ENCODE measurements around the gene COL8A2. TPM values are rescaled to one million over a fixed set of nuclear protein-coding genes. Genes with fewer than 3 reads are reported as not detected.
"Not testable (repeated sequence)": the region's sequence is repeated elsewhere in the genome, so short reads cannot be mapped to it uniquely, and the experiment has no call there.

COL8A2 gene
- total RNA-seq, 1 donor from 2014 or later: 1.2 TPM

DNA sequence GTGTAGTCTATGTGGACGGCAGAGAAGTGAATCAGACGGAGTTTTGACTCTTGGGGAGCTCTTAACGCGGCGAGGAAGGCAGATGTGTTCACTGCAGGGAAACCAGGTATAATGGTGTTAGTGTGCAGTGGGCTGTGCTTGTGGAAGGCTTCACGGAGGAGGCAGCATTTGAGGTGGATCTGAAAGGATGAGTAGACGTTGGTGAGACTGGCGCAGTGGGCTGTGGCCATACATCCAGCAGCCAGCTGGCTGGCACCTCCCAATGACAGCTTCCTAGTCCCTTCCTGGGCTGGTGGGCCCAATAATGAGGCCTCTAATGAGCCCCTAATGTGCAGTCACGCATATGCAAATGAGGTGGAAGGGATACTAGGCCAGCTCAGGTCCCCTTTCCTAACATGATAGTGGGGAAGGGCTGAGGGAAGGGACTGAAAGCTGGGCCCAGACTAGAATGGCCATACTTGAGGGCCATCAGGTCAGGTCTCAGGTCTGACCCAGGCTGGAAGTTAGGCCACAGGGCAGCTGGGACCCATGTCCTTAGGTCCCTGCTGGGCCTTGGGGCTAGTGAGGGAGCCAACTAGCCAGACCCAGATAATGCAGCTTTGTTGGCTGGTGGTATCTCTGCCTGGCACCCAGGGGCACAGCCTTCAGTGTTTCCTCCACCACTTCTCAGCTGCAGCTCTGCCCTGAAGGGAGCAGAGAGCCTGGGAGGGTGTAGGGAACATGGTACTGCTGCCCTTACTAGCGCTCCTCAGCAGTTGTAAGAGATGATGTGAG lies 34.8 kb upstream of the COL8A2 start:
- intact Hi-C loops (cut with micrococcal nuclease): no loop called here

DNA sequence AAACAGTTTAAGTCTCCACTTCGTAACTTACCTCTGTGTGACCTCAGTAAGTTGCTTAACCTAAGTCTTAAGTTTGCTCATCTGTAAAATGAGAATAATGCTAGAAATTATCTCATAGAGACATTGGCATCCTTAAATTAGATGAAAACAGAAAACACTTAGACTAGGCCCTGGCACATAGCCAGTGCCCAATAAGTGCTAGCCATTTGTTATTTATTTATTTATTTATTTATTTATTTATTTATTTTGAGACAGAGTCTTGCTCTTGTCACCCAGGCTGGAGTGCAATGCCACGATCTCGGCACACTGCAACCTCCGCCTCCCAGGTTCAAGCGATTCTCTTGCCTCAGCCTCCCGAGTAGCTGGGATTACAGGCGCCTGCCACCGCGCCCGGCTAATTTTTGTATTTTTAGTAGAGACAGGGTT lies 33.8 kb upstream of the COL8A2 start:
- H3K27me3 ChIP-seq (ENCODE audit: low read depth); intact Hi-C loops (cut with micrococcal nuclease); H3K9me3 ChIP-seq (replicated peaks); H3K36me3 ChIP-seq; DNase-seq: not testable (repeated sequence)
- peak overlapping the region; percentile 100 for H3K27ac ChIP-seq (replicated peaks)
- H3K4me1 ChIP-seq: peaks cover 90% of the 10 kb centered on the region
- peak overlapping the region; percentile 100 for H3K4me3 ChIP-seq

More for the DNA sequence above, 34.8 kb upstream of the COL8A2 start:
- Histone ChIP-seq H3K36me3 (peaks cover 5% of the 10 kb centered on the region), H3K27ac (replicated peaks) (peak overlapping the region; percentile 100), H3K27me3 (ENCODE audit: low read depth) (no peaks in the 10 kb centered on the region), H3K4me1 (peaks cover 94% of the 10 kb centered on the region), H3K9me3 (replicated peaks) (no peaks in the 10 kb centered on the region), H3K4me3 (peak overlapping the region; percentile 100)
- TF ChIP-seq, protein P1, sequence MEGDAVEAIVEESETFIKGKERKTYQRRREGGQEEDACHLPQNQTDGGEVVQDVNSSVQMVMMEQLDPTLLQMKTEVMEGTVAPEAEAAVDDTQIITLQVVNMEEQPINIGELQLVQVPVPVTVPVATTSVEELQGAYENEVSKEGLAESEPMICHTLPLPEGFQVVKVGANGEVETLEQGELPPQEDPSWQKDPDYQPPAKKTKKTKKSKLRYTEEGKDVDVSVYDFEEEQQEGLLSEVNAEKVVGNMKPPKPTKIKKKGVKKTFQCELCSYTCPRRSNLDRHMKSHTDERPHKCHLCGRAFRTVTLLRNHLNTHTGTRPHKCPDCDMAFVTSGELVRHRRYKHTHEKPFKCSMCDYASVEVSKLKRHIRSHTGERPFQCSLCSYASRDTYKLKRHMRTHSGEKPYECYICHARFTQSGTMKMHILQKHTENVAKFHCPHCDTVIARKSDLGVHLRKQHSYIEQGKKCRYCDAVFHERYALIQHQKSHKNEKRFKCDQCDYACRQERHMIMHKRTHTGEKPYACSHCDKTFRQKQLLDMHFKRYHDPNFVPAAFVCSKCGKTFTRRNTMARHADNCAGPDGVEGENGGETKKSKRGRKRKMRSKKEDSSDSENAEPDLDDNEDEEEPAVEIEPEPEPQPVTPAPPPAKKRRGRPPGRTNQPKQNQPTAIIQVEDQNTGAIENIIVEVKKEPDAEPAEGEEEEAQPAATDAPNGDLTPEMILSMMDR (IDR thresholded peaks at IDR 0.05; ENCODE audit: borderline replicate concordance): no peak
- DNase-seq: no peak

DNA sequence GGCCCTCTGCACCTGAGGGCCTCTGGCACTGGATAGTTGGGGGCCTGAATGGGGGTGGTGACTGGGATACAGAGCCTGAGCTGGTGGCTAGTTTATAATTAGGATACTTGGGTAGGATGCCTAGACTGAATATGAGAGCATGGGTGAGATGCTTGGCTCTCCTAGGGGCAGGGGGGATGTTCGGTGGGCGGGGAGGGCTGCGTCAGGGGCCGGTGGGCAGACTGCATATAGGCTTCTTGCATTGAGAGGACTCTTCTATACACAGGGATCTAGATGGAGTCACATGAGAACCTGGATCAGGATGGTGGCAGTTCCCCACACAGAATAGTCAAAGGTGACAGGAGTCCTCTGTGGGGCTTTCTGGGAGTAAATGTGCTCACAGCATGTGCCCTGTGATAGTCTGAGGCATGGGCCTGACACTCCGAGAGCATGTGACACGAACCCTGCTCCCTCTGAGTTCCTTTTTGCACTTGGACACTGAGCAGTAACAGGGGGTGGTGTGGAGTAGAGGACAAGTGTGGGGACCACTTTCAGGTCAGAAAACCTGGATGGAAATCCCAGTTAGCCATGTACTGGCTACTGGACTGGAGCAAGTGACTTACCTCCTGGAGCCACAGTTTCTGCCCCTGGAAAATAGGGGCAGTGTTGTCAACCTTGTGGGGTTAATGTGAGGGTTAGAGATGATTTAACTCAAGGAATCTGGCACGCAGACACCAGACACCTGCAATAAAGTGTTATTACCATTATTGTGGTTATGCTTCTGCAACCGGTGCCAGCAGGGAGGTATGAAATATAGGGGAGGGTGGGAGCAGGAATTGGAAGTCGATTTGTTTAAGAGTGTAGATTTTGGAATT lies 33.2 kb upstream of the COL8A2 start:
- H3K27me3 ChIP-seq (ENCODE audit: low read depth): no peaks in the 10 kb centered on the region
- peak overlapping the region; percentile 100 for H3K4me3 ChIP-seq
- TF ChIP-seq, protein P1 (IDR thresholded peaks at IDR 0.05; ENCODE audit: borderline replicate concordance): no peak
- intact Hi-C loops (cut with micrococcal nuclease): no loop called here
- peaks cover 5% of the 10 kb centered on the region for H3K36me3 ChIP-seq
- H3K4me1 ChIP-seq: peaks cover 87% of the 10 kb centered on the region
- H3K9me3 ChIP-seq (replicated peaks): no peaks in the 10 kb centered on the region
- no peak for DNase-seq
- H3K27ac ChIP-seq (replicated peaks): peak overlapping the region; percentile 100

DNA sequence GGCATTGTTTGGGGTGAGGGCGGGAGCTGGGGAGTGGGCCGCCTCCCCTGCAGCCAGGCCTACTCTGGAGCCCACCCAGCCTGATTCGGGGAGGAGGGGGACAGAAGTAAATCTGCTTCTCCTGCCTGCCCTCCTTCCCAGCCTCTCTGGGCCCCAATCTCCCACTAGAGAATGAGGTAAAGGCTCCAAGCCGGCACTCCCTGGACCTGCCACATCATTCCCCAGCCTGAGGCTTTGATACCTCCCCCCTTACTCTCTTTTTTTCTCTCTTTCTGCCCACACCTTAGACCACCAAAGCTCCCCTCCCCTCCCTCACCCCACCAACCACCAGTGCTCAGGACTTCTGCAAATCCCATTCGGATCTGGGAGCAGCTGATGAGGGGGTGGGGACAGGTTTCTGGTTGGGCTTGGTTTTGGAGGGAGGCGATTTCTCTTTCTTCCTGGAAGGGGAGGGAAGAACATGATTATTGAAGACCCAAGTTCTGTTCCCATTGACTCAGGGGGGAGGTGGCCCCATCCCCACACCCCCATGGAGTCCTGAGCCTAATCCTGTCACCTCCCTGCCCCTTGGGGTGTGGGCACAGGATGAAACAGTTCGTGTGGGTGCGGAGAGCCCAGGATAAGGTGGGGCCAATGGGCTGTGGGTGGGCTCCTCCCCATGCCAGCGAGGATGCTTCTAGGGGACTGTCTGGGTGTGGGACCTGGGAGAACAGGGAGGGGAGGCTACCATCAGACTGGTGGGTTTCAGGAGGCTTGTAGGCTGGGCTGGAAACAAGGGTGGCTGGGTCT lies 32.3 kb upstream of the COL8A2 start:
- TF ChIP-seq, protein P1 (IDR thresholded peaks at IDR 0.05; ENCODE audit: borderline replicate concordance): no peak
- intact Hi-C loops (cut with micrococcal nuclease): no loop called here
- no peak for DNase-seq
- Histone ChIP-seq H3K27ac (replicated peaks) (peak overlapping the region; percentile 100), H3K9me3 (replicated peaks) (no peaks in the 10 kb centered on the region), H3K36me3 (peaks cover 5% of the 10 kb centered on the region), H3K4me1 (peaks cover 87% of the 10 kb centered on the region), H3K4me3 (peak overlapping the region; percentile 100), H3K27me3 (ENCODE audit: low read depth) (no peaks in the 10 kb centered on the region)

DNA sequence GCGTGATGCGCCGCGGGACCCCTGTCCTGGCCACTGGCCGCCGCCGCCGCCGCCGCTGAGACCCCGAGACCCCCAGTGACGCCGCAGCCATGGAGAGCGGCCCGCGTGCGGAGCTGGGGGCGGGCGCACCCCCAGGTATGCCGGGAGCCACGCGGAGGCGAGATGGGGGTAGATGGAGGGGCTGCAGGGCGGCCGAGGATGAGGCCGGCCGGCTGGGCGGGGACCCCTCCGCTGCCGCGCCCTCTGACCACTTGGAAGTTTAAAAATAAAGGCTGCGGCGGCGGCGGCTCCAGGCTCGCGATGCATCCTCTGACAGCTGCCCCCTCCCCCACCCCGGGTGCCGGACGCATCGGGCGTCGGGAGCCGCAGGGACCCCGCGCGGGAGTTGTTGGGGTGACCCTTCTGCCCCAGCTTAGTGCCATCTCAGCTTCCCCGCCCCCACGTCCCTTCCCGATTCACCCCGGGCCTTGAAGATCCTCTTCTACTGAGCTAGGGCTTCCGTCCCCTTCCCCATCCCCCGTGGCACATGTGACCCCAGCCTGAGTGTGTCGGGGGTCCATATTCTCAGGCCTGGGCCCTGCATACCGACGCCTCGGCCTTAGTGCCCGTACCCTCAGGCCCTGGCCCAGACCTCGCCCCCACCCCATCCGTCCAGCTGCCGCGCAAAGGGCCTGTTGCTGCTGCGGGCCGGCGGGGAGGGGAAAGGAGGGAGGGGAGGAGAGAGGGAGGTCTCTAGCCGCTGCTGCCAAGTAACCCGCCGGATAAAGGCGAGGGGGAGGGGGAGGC lies 31.5 kb upstream of the COL8A2 start:
- Histone ChIP-seq H3K27me3 (ENCODE audit: low read depth) (no peaks in the 10 kb centered on the region), H3K4me3 (peak overlapping the region; percentile 100), H3K9me3 (replicated peaks) (no peaks in the 10 kb centered on the region), H3K27ac (replicated peaks) (peak overlapping the region; percentile 100), H3K36me3 (peaks cover 5% of the 10 kb centered on the region), H3K4me1 (peaks cover 87% of the 10 kb centered on the region)
- TF ChIP-seq, protein P1 (IDR thresholded peaks at IDR 0.05; ENCODE audit: borderline replicate concordance): no peak
- intact Hi-C loops (cut with micrococcal nuclease): no loop called here
- peak; percentile 77 for DNase-seq

Data from left ventricle myocardium inferior (tissue), 1 donor.